PC-9 (cell line): ENCODE results near the gene ITGB7. TPM values are rescaled to one million over a fixed set of nuclear protein-coding genes. Genes with fewer than 3 reads are reported as not detected.

Experiments used
- BruUV-seq: library from RNA; stranded (reverse); fragments of 400-500 nt; replicated peaks from 2 replicates; lab custom pipeline; 2021; lab: Mats Ljungman, UMichigan
- CTCF ChIA-PET: fragments of 300-600 bp; sonication (Branson Sonifier 250); formaldehyde crosslinking; loops from one replicate; lab custom pipeline; 2022; ENCODE audit warnings: antibody characterized with exemption; lab: Charles Lee
- POLR2A ChIA-PET: fragments of 300-600 bp; sonication (Branson Sonifier 250); formaldehyde crosslinking; loops from one replicate; lab custom pipeline; 2022; ENCODE audit warnings: antibody characterized with exemption; ENCODE audit not compliant: unreplicated experiment; lab: Charles Lee
- DNase-seq, 2 experiments: peaks; one replicate each; pipeline versions ENCODE4 v3.0.0 to v3.0.0-alpha.2; 2015 to 2022; ENCODE audit warnings: mixed read lengths in 1 of 2
- H2AFZ ChIP-seq: fragments of 200-600 bp; sonication (generic); 2 replicates; pipeline ENCODE4 v1.8.1; 2017; ENCODE audit warnings: antibody characterized with exemption
- H3F3A ChIP-seq: fragments of 200-600 bp; sonication (generic); 2 replicates; pipeline ENCODE4 v1.8.1; 2017; ENCODE audit warnings: antibody characterized with exemption, mild to moderate bottlenecking, low read depth; ENCODE audit not compliant: insufficient read depth
- H3K27ac ChIP-seq: fragments of 200-600 bp; sonication (generic); 2 replicates; pipeline ENCODE4 v1.6.1; 2016; ENCODE audit warnings: mixed run types
- H3K27me3 ChIP-seq: fragments of 200-600 bp; sonication (generic); 2 replicates; pipeline ENCODE4 v1.6.1; 2016; ENCODE audit warnings: low read depth, mixed run types; ENCODE audit not compliant: insufficient read depth
- H3K36me3 ChIP-seq: fragments of 200-600 bp; sonication (generic); 2 replicates; pipeline ENCODE4 v1.6.1; 2016; ENCODE audit warnings: low read depth, mixed run types
- H3K4me1 ChIP-seq: fragments of 200-600 bp; sonication (generic); replicated peaks from 2 replicates; pipeline ENCODE4 v1.6.1; 2016; ENCODE audit warnings: mixed run types; ENCODE audit not compliant: insufficient read depth
- H3K4me2 ChIP-seq: fragments of 200-600 bp; sonication (generic); 2 replicates; pipeline ENCODE4 v1.6.1; 2017; ENCODE audit warnings: mixed run types
- H3K4me3 ChIP-seq: fragments of 200-600 bp; sonication (generic); 2 replicates; pipeline ENCODE4 v1.6.1; 2016; ENCODE audit warnings: mixed run types
- H3K79me2 ChIP-seq: fragments of 200-600 bp; sonication (generic); 2 replicates; pipeline ENCODE4 v1.6.1; 2017; ENCODE audit warnings: low read depth, mixed run types
- H3K9me2 ChIP-seq: fragments of 200-600 bp; sonication (generic); 2 replicates; pipeline ENCODE4 v1.8.1; 2017; ENCODE audit warnings: mild to moderate bottlenecking; ENCODE audit not compliant: insufficient read depth
- H3K9me3 ChIP-seq: fragments of 200-600 bp; sonication (generic); 2 replicates; pipeline ENCODE4 v1.8.1; 2016; ENCODE audit warnings: low read depth; ENCODE audit not compliant: insufficient read depth
- H4K20me1 ChIP-seq: fragments of 200-600 bp; sonication (generic); 2 replicates; pipeline ENCODE4 v1.8.1; 2017; ENCODE audit not compliant: insufficient read depth
- CTCF ChIP-seq: fragments of 200-600 bp; sonication (generic); conservative IDR thresholded peaks from 2 replicates; pipeline ENCODE4 v1.6.1; 2017; ENCODE audit warnings: mixed run types, antibody characterized with exemption, mild to moderate bottlenecking, moderate library complexity
- EZH2 ChIP-seq: fragments of 200-600 bp; sonication (generic); IDR thresholded peaks from 2 replicates; pipeline ENCODE4 v1.8.0; 2017; ENCODE audit warnings: antibody characterized with exemption, low read depth
- intact Hi-C: fragments of 100-400 bp; cut with micrococcal nuclease; formaldehyde crosslinking; loops from one replicate; pipeline ENCODE4 v1.10.0; 2022; ENCODE audit not compliant: unreplicated experiment
- total RNA-seq: library from RNA; stranded (reverse); gene quantifications from 2 replicates; pipeline ENCODE4 v1.2.3, GENCODE V29; 2021

Gene ITGB7
- total RNA-seq, 1 experiment from 2014 or later: 3.3 TPM

GRCh38 chr12:53172352-53172751 lies 34.7 kb downstream of the ITGB7 start:
- peaks cover 14% of the 10 kb centered on the region for H3K4me1 ChIP-seq
- H3K79me2 ChIP-seq: no peaks in the 10 kb centered on the region
- no peaks in the 10 kb centered on the region for H3K36me3 ChIP-seq
- DNase-seq: no peak
- H3K9me2 ChIP-seq: no peaks in the 10 kb centered on the region
- H3K27ac ChIP-seq: no peak overlapping the region
- intact Hi-C loops: loop anchor here (10.0 kb wide), 1 partner anchor 108 kb away; no protein-coding TSS in a partner anchor
- no peak overlapping the region for H3K4me2 ChIP-seq
- peaks cover 18% of the 10 kb centered on the region; the same call in 1 of the 2 replicates for H3F3A ChIP-seq
- no peak overlapping the region for H3K4me3 ChIP-seq
- H3K9me3 ChIP-seq: no peaks in the 10 kb centered on the region
- ChIA-PET POLR2A (interaction anchor here (0.7 kb wide), 1 partner anchor 80 kb away, joined by 4 read pairs; no protein-coding TSS in a partner anchor), CTCF (interaction anchor here (1.2 kb wide), 1 partner anchor 73 kb away, joined by 3 read pairs; no protein-coding TSS in a partner anchor)
- no peaks in the 10 kb centered on the region for H3K27me3 ChIP-seq
- TF ChIP-seq EZH2: no peak
- TF ChIP-seq CTCF: no peak
- H4K20me1 ChIP-seq: no peaks in the 10 kb centered on the region
- BruUV-seq: no TSS peak
- no peak overlapping the region for H2AFZ ChIP-seq

- H4K20me1 ChIP-seq: no peaks in the 10 kb centered on the region
- H3K27me3 ChIP-seq: no peaks in the 10 kb centered on the region
- H2AFZ ChIP-seq: no peak overlapping the region
- no peaks in the 10 kb centered on the region for H3K36me3 ChIP-seq
- peaks cover 18% of the 10 kb centered on the region; the same call in 1 of the 2 replicates for H3F3A ChIP-seq
- no TSS peak for BruUV-seq
- H3K9me2 ChIP-seq: no peaks in the 10 kb centered on the region
- intact Hi-C loops: loop anchor here (10.0 kb wide), 1 partner anchor 107 kb away; no protein-coding TSS in a partner anchor
- ChIA-PET CTCF (interaction anchor here (1.2 kb wide), 1 partner anchor 73 kb away, joined by 3 read pairs; no protein-coding TSS in a partner anchor), POLR2A (interaction anchor here (0.7 kb wide), 1 partner anchor 81 kb away, joined by 4 read pairs; no protein-coding TSS in a partner anchor)
- H3K4me1 ChIP-seq: peaks cover 17% of the 10 kb centered on the region
- no peak for DNase-seq
- H3K4me3 ChIP-seq: no peak overlapping the region
- H3K27ac ChIP-seq: no peak overlapping the region
- H3K79me2 ChIP-seq: no peaks in the 10 kb centered on the region
- H3K9me3 ChIP-seq: no peaks in the 10 kb centered on the region
- TF ChIP-seq EZH2: no peak
- no peak for TF ChIP-seq CTCF
- no peak overlapping the region for H3K4me2 ChIP-seq
Measured at GRCh38 chr12:53171725-53172329, 35.2 kb downstream of the ITGB7 start.

GRCh38 chr12:53170876-53171724 lies 36.0 kb downstream of the ITGB7 start:
- H3K4me2 ChIP-seq: no peak overlapping the region
- CTCF ChIA-PET: no interaction called here

More at GRCh38 chr12:53170876-53171724, 36.0 kb downstream of the ITGB7 start:
- H4K20me1 ChIP-seq: no peaks in the 10 kb centered on the region
- H3K27ac ChIP-seq: no peak overlapping the region
- H3K36me3 ChIP-seq: no peaks in the 10 kb centered on the region
- TF ChIP-seq CTCF (no peak), EZH2 (no peak)
- H3K27me3 ChIP-seq: no peaks in the 10 kb centered on the region
- intact Hi-C loops: loop anchor here (10.0 kb wide), 1 partner anchor 106 kb away; no protein-coding TSS in a partner anchor
- H3K4me1 ChIP-seq: peaks cover 21% of the 10 kb centered on the region
- H3K9me3 ChIP-seq: no peaks in the 10 kb centered on the region
- BruUV-seq: no TSS peak
- no peak overlapping the region for H3K4me3 ChIP-seq
- DNase-seq: no peak
- H3K9me2 ChIP-seq: no peaks in the 10 kb centered on the region
- no peak overlapping the region for H2AFZ ChIP-seq
- H3F3A ChIP-seq: peaks cover 15% of the 10 kb centered on the region; the same call in 1 of the 2 replicates
- no peaks in the 10 kb centered on the region for H3K79me2 ChIP-seq
- POLR2A ChIA-PET: no interaction called here
